Prostate gland (tissue), 2 donors: ENCODE measurements around the gene SPPL3.

Source experiments
- POLR2AphosphoS5 ChIP-seq: sonication (generic); formaldehyde crosslinking; IDR thresholded peaks from one replicate; pipeline ENCODE4 v1.6.1; 2017; ENCODE audit warnings: antibody characterized with exemption
- TF ChIP-seq, protein P1 (sequence below), 4 experiments: fragments of 200-600 bp in 2 of 4; fragments of 450-650 bp in 2 of 4; sonication (generic) in 2 of 4; IDR thresholded peaks; 1 replicate in 3 of 4; 2 replicates in 1 of 4; pipeline ENCODE4 v1.5.1; 2016 to 2019; ENCODE audit warnings: antibody characterized with exemption in 4 of 4, mild to moderate bottlenecking in 2 of 4, moderate library complexity in 2 of 4

DNA sequence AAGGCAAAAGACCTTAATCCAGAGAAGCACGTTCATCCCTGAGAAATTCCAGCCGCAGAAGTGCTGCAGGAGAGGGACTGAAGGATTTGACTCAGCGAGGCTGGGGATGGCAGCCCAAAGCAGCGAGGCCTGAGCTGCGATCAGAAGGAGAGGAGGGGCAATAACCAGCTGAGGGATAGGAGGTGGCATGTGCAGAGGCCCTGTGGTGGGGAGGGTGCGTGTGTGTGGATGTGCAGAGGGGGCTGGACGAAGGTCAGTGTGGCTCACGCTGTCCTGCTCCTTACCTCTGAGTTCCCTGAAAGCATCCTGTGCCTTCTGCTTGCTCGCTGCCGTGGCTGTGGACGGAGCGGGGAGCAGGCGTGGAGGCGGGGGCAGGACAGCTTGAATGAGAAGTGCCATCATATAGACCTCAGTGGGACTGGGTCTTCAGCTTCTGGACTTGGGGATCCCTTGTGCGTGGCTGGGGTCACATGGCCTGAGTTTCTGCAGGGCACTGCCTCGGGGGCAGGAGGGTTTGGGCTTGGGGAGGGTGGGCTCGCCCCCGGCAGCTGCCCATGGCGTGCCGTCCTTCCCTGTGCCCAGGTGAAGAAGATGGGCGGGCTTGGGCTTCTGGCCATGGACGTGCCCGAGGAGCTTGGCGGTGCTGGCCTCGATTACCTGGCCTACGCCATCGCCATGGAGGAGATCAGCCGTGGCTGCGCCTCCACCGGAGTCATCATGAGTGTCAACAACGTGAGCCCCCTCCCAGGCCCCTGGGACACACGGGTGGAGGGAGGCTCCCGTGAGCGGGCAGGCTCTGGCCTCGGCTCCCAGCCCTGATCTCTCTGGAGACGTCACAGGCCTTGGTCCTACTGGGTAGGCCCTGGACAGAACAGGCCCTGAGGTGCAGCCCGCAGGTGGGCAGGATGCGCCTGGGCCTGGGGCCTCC, 167.5 kb downstream of the SPPL3 start:
- TF ChIP-seq, protein P1, sequence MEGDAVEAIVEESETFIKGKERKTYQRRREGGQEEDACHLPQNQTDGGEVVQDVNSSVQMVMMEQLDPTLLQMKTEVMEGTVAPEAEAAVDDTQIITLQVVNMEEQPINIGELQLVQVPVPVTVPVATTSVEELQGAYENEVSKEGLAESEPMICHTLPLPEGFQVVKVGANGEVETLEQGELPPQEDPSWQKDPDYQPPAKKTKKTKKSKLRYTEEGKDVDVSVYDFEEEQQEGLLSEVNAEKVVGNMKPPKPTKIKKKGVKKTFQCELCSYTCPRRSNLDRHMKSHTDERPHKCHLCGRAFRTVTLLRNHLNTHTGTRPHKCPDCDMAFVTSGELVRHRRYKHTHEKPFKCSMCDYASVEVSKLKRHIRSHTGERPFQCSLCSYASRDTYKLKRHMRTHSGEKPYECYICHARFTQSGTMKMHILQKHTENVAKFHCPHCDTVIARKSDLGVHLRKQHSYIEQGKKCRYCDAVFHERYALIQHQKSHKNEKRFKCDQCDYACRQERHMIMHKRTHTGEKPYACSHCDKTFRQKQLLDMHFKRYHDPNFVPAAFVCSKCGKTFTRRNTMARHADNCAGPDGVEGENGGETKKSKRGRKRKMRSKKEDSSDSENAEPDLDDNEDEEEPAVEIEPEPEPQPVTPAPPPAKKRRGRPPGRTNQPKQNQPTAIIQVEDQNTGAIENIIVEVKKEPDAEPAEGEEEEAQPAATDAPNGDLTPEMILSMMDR (IDR thresholded peaks at IDR 0.05): no peak
- TF ChIP-seq POLR2AphosphoS5: no peak
